HG02840 (cell line): ENCODE results near the gene ITGA3.
"Not testable (repeated sequence)": the region's sequence is repeated elsewhere in the genome, so short reads cannot be mapped to it uniquely, and the experiment has no call there.

Experiments used
- ATAC-seq: cut with Tn5 transposase; IDR thresholded peaks from one replicate; pipeline ENCODE4 v1.9.1; 2021; ENCODE audit warnings: mild to moderate bottlenecking, moderate library complexity, moderate number of reproducible peaks; ENCODE audit not compliant: unreplicated experiment, low FRiP score

Gene ITGA3

DNA sequence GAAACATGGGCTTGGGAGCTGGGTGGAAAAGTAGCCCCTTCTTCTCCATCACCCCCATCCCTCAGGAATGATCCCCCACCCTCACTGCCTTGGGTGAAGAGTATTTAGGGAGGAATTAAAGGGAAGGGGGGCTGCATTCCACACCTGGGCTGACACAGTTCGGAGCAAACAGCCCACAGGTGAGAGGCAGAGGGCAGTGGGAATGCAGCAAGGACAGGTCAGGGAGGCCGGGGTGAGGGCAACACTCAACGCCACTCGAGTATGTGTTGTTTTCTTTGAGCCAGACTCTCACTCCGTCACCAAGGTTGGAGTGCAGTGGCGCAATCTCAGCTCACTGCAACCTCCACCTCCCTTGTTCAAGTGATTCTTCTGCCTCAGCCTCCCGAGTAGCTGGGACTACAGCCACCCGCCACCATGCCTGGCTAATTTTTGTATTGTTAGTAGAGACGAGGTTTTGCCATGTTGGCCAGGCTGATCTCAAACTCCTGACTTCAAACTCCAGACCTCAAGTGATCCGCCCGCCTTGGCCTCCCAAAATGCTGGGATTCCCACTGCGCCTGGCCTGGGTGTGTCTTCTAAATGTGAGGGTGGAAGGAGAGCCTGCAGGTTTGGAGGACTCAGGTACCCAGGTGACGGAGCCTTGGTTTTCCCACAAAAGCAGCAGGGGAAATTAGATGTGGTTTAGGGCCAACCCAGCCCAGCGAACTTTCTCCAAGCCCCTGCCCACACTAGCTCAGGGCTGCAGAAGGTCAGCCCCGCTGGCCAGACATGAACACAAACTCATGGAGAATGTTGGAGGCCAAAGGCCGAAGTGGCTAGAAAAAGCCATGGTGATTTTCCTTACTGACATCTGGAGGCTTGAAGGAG lies 21.2 kb upstream of the ITGA3 start:
- no peak for ATAC-seq

GRCh38 chr17:50035421-50035879 lies 20.5 kb upstream of the ITGA3 start:
- ATAC-seq = no peak

DNA sequence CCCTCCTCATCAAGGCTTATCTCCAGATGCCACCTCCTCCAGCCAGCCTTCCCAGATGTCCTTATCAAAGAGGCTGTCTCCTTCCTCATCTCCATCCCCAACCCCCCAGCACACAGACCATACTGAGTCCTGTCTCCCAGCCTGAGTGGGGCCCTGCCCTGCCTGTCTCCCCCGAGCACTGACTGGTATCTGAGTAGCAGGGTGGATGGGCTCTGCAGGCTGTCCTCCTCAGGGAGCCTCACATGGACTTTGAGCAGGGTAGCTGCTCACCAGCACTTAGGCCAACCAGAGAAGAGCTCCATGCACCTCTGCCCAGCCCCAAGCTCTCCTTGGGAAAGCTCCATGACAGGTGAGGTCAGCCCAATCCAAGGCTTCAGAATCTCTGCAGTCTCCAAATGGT lies 20.0 kb upstream of the ITGA3 start:
- ATAC-seq = no peak

DNA sequence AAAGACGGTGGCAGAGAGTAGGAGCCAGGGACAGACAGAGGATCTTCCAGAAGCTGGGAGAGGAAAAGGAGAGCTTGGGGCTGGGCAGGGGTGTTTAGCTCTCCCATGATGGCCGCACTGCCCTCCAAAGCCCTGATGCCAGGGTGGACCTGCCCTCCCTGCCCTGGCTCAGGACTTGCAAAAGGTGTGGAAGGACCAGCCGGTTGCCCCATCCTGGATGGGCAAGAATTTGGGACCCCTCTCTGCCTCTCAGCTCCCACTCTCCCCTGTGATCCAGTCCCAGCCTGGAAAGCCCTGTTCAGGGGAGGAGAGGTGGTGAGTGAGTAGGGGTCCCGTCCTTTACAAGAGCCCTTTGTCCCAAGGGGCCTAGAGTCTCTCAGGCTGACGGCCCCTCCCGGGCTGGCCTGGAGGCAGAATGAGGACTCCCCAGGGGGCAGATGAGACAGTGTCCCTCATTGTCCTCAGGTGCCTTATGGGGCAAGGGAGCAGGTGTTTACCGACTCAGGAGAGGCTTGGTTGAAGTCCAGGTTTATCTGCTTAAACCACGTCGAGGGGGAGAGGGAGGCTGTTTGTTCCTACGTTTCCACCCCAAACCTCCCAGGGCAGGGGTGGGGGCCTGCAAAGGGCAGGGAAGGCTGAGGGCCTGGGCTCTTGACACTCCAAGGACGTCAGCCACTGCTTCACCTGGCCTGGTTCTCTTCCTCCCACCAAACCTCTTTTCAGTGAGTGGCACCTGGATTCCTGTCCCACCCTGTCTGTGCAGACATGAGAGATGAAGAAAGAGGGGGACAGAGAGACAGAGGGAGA lies 19.3 kb upstream of the ITGA3 start:
- ATAC-seq = no peak

- ATAC-seq = no peak
These were observed 18.4 kb upstream of the ITGA3 start for GRCh38 chr17:50037321-50038107.

DNA sequence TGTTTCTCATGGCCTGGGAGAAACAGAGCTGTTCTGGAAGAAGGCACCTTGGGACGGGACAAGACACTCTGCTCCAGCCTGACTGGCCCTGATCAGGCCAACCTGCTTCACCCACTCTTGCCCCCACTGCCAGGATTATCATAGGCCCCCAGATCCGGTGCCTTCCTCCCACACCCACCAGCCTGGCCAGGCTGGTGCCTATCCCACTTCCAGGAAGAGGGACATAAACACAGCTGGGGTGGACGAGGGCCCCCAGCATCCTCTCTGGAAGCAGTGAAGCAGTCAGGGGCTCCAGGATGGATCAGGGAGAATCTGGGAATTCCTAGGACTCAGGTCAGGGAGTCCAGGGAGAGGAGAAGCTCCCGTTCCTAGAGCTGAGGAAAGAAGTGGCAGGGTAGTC lies 16.9 kb upstream of the ITGA3 start:
- no peak for ATAC-seq

DNA sequence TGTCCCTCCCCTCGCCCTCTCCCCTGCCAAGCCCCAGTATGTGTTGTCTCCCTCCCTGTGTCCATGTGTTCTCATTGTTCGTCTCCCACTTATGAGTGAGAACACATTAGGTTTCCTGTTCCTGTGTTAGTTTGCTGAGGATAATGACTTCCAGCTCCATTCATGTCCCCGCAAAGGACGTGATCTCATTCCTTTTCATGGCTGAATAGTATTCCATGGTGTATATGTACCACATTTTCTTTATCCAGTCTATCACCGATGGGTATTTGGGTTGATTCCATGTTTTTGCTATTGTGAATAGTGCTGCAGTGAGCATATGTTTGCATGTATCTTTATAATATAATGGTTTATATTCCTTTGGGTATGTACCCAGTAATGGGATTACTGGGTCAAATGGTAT lies 15.4 kb upstream of the ITGA3 start:
- not testable (repeated sequence) for ATAC-seq

- ATAC-seq = no peak
These were observed 13.7 kb upstream of the ITGA3 start for GRCh38 chr17:50042211-50042610.

GRCh38 chr17:50043290-50044148 lies 12.4 kb upstream of the ITGA3 start:
- no peak for ATAC-seq

DNA sequence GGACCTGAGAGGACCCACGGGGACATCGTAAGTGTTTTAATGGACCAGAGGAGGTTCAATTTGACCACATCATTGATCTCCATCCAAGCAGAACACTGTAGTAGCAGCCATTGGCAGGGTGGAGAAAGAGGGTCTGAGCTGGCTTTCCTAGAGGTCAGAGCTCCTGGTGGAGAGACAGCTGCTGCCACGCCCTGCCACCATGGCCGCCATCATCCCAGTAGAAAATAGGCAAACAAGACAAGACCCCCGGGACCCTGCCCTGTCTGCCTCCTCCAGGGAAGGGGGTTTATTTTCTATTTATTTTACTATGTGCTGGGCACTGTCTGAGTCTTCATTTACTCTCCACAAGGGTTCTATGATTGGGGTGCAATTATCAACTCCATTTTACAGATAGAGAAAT lies 11.4 kb upstream of the ITGA3 start:
- ATAC-seq = no peak

GRCh38 chr17:50045154-50045553 lies 10.8 kb upstream of the ITGA3 start:
- no peak for ATAC-seq

GRCh38 chr17:50046179-50046578 lies 9.7 kb upstream of the ITGA3 start:
- no peak for ATAC-seq

- no peak for ATAC-seq
These were observed 9.2 kb upstream of the ITGA3 start for GRCh38 chr17:50046667-50047066.

GRCh38 chr17:50047083-50047482 lies 8.8 kb upstream of the ITGA3 start:
- no peak for ATAC-seq

DNA sequence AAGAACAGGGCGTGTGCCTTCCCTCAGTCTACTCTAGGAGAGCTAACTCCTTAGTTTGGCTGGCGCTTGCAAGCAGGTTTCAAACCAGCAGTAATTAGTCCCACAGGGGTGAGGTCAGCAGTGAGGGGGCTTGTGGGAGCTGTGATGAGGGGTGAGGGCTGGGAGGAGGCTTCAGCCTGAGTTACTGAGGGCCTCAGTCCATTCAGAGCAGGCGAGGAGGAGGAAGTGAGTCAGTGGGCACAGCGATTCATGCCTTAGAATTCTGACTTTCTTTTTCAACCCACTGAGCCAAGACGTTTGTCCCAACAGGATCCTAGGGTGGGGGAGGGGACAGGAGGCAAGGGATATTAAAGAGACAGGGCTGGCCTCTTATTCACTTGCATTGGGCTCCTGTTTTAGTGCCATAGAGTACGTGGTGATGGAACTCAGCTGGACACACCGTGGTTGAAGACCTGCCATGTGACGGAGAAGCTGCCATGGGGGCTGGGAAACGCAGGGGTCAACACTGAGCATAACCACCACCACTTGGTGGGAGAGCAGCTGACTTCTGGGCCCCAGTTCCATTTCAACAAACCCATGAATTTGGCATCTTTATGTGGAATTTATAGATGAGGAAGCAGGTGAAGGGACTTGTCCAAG lies 8.3 kb upstream of the ITGA3 start:
- ATAC-seq = no peak

- ATAC-seq = no peak
These were observed 7.7 kb upstream of the ITGA3 start for GRCh38 chr17:50048146-50048720.

GRCh38 chr17:50048988-50049387 lies 6.9 kb upstream of the ITGA3 start:
- no peak for ATAC-seq

DNA sequence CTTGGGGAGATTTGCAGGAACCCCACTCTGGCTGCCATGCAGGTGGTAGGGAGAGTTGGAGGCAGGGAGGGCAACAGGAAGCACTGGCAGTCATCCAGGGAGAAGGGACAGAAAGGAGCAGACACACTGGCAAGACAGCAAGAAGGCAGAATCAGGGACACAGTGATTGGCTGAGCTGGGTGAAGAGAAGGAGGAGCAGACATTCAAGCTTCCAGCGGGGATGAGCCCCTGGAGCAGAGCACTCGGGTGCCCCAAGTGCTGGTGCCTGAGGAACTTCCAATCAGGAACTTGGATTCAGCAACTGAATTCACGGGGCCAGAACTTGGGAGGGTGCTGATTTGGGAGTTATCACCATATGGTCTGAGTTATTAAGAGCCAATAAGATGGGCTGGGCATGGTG lies 6.3 kb upstream of the ITGA3 start:
- ATAC-seq = no peak

GRCh38 chr17:50050431-50051032 lies 5.4 kb upstream of the ITGA3 start:
- ATAC-seq = no peak
